ENCODE data around the gene ADAM15. TPM values are rescaled to one million over a fixed set of nuclear protein-coding genes. Genes with fewer than 3 reads are reported as not detected.

ADAM15 gene
- polyA plus RNA-seq, 3 donors = 44.5 to 202 (median 74.3) TPM

DNA sequence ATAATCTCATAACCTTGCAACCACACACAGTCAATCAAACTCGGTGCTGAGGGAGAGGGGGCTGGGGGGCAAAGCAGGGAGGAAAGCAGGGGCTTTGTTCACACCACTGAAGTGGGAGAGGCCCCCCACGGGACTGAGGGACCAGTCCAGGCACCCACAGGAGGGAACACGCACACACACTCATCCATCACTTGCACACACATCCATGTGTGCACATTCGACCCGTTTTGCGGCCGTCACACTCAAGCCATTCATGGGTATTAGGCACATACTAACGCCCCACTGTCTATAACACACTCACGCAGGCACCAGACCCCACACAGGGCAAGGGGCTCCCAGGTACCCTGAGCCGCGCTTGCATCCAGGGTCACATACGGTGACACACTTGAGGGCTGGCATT lies 41.5 kb downstream of the ADAM15 start:
- no peak overlapping the region for H3K9ac ChIP-seq (ENCODE audit: insufficient read depth, low read length, poor library complexity, severe bottlenecking)
- intact Hi-C loops (cut with micrococcal nuclease) = loop anchor here in 1 of 2 donors (2.0 to 5.0 kb wide), 2 partner anchors 35 to 74 kb away; partner anchors contain the start of gene EFNA1
- H3K36me3 Mint-ChIP-seq = no peaks in the 10 kb centered on the region

GRCh38 chr1:155093911-155094621 lies 43.0 kb downstream of the ADAM15 start:
- H3K27ac Mint-ChIP-seq = no peak overlapping the region
- Histone ChIP-seq H3K79me2 (ENCODE audit: insufficient read depth, low read length) (no peaks in the 10 kb centered on the region), H4K20me1 (ENCODE audit: insufficient read depth, low read length) (no peaks in the 10 kb centered on the region), H3K4me2 (replicated peaks; ENCODE audit: extremely low read depth, low read length, poor library complexity, severe bottlenecking) (no peak overlapping the region), H3K36me3 (replicated peaks in 1 of 2; ENCODE audit: control insufficient read depth in 1 of 2, insufficient read depth in 2 of 2, low read length in 2 of 2) (no peaks in the 10 kb centered on the region), H3K9me3 (replicated peaks in 1 of 2; ENCODE audit: control insufficient read depth in 1 of 2, insufficient read depth in 1 of 2, low read length in 2 of 2) (no peaks in the 10 kb centered on the region), H3K4me3 (replicated peaks in 1 of 3; ENCODE audit: low read depth in 2 of 3, low read length in 3 of 3) (no peak overlapping the region), H3K27me3 (ENCODE audit: control insufficient read depth in 2 of 2, insufficient read depth in 2 of 2, low read length in 2 of 2) (peaks cover 0 to 6% of the 10 kb centered on the region in 2 donors), H2AFZ (ENCODE audit: insufficient read depth, low read depth, low read length, poor library complexity, severe bottlenecking) (peak overlapping the region; percentile 44), H3K27ac (ENCODE audit: low read depth in 1 of 2, low read length in 2 of 2) (no peak overlapping the region), H3K9ac (ENCODE audit: insufficient read depth, low read length, poor library complexity, severe bottlenecking) (no peak overlapping the region), H3K4me1 (ENCODE audit: control insufficient read depth in 1 of 2, insufficient read depth in 2 of 2, low read length in 2 of 2) (peaks cover 0 to 7% of the 10 kb centered on the region in 2 donors)
- intact Hi-C loops (cut with micrococcal nuclease) = loop anchor here in 1 of 2 donors (2.0 to 5.0 kb wide), 2 partner anchors 33 to 73 kb away; partner anchors contain the start of gene EFNA1
- no peaks in the 10 kb centered on the region for H3K9me3 Mint-ChIP-seq
- H3K4me1 Mint-ChIP-seq = peaks cover 6% of the 10 kb centered on the region
- H3K4me3 Mint-ChIP-seq = no peak overlapping the region
- 35% methylated on average over 8 of the region's 13 CpGs for WGBS (ENCODE audit: insufficient coverage)
- TF ChIP-seq, protein P1, sequence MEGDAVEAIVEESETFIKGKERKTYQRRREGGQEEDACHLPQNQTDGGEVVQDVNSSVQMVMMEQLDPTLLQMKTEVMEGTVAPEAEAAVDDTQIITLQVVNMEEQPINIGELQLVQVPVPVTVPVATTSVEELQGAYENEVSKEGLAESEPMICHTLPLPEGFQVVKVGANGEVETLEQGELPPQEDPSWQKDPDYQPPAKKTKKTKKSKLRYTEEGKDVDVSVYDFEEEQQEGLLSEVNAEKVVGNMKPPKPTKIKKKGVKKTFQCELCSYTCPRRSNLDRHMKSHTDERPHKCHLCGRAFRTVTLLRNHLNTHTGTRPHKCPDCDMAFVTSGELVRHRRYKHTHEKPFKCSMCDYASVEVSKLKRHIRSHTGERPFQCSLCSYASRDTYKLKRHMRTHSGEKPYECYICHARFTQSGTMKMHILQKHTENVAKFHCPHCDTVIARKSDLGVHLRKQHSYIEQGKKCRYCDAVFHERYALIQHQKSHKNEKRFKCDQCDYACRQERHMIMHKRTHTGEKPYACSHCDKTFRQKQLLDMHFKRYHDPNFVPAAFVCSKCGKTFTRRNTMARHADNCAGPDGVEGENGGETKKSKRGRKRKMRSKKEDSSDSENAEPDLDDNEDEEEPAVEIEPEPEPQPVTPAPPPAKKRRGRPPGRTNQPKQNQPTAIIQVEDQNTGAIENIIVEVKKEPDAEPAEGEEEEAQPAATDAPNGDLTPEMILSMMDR (IDR thresholded peaks at IDR 0.05) = peak; percentile 30
- peak in 2 of 3 donors; percentile 26 to 34 for DNase-seq
- H3K27me3 Mint-ChIP-seq (ENCODE audit: low read depth in 3 of 3) = peaks cover 5 to 15% (median 9%) of the 10 kb centered on the region in 3 donors
- no peaks in the 10 kb centered on the region for H3K36me3 Mint-ChIP-seq

More for the DNA sequence above, 41.5 kb downstream of the ADAM15 start:
- Mint-ChIP-seq H3K9me3 (no peaks in the 10 kb centered on the region), H3K27me3 (ENCODE audit: low read depth in 3 of 3) (peaks cover 5 to 15% (median 11%) of the 10 kb centered on the region in 3 donors), H3K27ac (no peak overlapping the region), H3K4me1 (peaks cover 6% of the 10 kb centered on the region), H3K4me3 (no peak overlapping the region)
- no peak overlapping the region for H3K27ac ChIP-seq (ENCODE audit: low read depth in 1 of 2, low read length in 2 of 2)
- H3K4me2 ChIP-seq (replicated peaks; ENCODE audit: extremely low read depth, low read length, poor library complexity, severe bottlenecking) = no peak overlapping the region
- H3K27me3 ChIP-seq (ENCODE audit: control insufficient read depth in 2 of 2, insufficient read depth in 2 of 2, low read length in 2 of 2) = peaks cover 0 to 6% of the 10 kb centered on the region in 2 donors
- no peaks in the 10 kb centered on the region for H3K79me2 ChIP-seq (ENCODE audit: insufficient read depth, low read length)
- no peaks in the 10 kb centered on the region for H4K20me1 ChIP-seq (ENCODE audit: insufficient read depth, low read length)
- H3K4me1 ChIP-seq (ENCODE audit: control insufficient read depth in 1 of 2, insufficient read depth in 2 of 2, low read length in 2 of 2) = peaks cover 0 to 7% of the 10 kb centered on the region in 2 donors
- no peaks in the 10 kb centered on the region for H3K9me3 ChIP-seq (replicated peaks in 1 of 2; ENCODE audit: control insufficient read depth in 1 of 2, insufficient read depth in 1 of 2, low read length in 2 of 2)
- H2AFZ ChIP-seq (ENCODE audit: insufficient read depth, low read depth, low read length, poor library complexity, severe bottlenecking) = no peak overlapping the region
- 100% methylated on average over 8 of the region's 12 CpGs for WGBS (ENCODE audit: insufficient coverage)
- H3K36me3 ChIP-seq (replicated peaks in 1 of 2; ENCODE audit: control insufficient read depth in 1 of 2, insufficient read depth in 2 of 2, low read length in 2 of 2) = no peaks in the 10 kb centered on the region
- TF ChIP-seq, protein P1 (IDR thresholded peaks at IDR 0.05) = no peak
- H3K4me3 ChIP-seq (replicated peaks in 1 of 3; ENCODE audit: low read depth in 2 of 3, low read length in 3 of 3) = no peak overlapping the region
- peak in 1 of 3 donors; percentile 2 for DNase-seq

Data from CD14-positive monocyte (primary cell).